HG03469 (cell line): ENCODE data around the gene KCNAB3.

Source experiments
- ATAC-seq: cut with Tn5 transposase; IDR thresholded peaks from one replicate; pipeline ENCODE4 v1.9.1; 2021; ENCODE audit warnings: mild to moderate bottlenecking, moderate library complexity, moderate number of reproducible peaks; ENCODE audit not compliant: unreplicated experiment

The KCNAB3 gene

DNA sequence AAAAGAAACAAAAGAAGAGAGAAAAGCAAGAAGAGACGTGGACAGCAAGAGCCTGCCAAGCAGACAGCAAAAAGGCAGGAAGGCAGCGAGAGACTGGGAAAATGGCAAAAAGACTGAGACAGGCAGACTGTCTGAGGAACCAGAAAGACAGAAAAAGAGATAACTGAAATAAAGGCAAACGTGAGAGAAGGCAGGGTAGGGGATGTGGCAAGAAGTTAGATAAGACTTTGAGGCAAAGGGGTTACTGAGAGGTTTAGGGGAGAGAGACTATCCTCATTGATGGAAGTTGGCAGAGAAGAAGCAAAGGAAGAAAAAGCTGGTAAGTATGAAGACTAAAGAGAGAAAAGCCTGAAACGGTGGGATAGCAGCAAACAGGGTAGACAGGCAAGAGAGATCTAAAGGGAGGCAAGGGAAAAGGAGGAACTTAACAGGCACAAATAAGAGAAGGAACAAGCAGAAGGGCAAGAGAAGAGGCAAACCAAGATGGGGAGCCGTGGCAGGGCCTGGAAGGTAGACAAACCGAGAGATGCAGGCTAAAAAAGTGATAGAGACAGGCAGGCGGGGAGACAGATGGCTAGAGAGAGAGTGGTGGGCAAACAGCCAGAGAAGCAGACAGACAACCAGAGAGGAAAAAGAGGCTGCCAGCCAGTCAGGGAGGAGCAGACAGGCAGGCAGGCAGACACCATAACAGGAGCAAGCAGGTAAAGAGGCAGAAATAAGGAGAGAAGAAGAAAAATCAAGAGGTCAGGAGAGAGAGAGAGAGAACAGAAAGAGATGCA, 48.2 kb downstream of the KCNAB3 start:
- ATAC-seq, result no peak

DNA sequence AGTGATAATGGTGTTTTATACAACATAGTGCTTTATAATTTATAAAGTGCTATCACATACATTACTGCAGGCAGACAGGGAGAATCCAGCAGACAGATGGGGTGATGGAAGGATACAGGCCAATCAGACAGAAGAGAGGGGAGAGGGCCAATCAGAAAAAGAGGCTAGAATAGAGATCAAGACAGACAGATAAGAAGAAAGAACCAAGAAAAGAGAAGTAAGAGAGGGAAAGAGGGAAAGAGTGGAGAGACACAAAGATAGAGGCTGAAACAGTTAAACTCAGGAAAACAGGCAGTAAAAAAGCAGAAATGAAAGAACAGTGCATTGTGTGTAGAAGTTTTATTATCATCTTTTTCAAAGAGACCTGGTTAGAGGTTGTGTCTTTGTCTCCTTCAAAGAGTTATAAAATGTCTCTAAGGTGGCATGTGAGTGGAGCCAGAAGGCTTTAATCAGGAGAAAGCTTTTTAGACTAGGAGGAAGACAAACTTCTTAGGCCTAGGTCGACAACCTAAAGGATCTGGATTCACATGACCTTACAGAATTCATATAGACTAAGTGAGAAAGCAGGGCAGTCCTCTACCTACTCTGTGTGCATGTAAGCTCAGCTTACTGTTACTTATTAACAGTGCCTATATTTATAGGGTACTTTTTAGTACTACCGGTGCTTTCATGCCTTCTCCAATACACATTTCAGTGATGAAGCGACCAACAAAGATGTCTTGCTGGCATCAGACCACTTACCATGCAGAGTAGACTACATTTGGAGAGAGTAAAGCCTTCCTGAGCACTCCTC, 49.4 kb downstream of the KCNAB3 start:
- no peak for ATAC-seq

DNA sequence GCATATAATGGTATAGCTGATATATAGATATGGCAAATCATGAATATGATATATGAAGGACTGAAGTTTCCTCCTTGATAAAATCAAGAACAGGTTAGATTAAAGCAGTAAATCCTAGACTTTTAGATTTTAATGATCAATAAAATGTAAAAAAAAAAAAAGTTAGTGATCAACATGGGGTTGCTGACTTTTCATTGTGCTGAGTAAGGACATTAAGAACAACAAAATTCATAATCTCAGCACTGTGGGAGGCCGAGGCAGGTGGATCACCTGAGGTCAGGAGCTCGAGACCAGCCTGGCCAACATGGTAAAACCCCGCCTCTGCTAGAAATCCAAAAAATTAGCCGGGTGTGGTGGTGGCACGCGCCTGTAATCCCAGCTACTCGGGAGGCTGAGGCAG, 51.4 kb downstream of the KCNAB3 start:
- ATAC-seq, result no peak

DNA sequence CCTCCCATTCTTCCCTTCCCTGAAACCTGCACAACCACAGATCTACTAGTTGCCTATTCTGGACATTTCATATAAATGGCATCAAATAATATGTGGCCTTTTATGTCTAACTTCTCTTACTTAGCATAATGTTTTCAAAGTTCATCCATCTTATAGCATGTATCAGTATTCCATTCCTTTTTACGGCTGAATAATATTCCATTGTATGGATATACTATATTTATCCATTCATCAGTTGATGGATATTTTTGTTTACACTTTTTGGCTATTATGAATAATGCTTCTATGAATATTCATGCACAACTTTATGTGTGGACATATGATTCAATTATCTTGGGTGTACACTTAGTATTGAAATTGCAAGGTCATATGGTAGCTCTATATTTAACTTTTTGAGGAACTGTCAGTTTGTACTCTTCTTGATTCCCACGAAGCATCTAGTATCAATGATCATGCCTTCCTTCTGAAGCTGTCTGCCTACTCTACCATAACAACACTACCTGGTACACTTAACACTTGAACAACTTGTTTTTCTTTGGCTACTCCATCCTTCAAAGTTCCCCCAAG, 53.8 kb downstream of the KCNAB3 start:
- no peak for ATAC-seq

DNA sequence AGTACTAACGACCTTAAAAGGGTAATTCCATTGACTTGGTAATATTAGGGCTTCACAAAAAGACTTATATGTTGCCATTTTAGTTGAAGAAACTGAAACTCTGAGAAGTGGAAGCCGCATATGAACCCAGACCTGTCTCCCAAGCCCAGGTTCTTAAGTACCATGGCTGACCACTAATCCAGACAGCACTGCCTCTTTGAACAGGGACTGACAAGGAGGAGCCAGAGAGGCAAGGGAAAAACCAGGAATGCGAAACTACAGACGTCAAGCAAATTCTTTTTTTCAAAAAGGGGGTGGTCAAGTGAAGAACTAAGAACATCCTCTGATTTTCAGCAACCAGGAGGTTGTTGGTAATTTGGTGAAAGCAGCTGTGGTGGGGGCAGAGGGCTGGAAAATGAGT, 56.6 kb downstream of the KCNAB3 start:
- ATAC-seq, result no peak
